Upper lobe of left lung (tissue), 6 donors: ENCODE measurements around the gene ABCB11. TPM values are rescaled to one million over a fixed set of nuclear protein-coding genes. Genes with fewer than 3 reads are reported as not detected.
"Not testable (repeated sequence)": the region's sequence is repeated elsewhere in the genome, so short reads cannot be mapped to it uniquely, and the experiment has no call there.

Experiments used
- ATAC-seq, 2 donors: fragments of 200-7000 bp; cut with Tn5 transposase; one replicate each; pipeline ENCODE4 v1.9.1; 2022; ENCODE audit warnings: mild to moderate bottlenecking in 2 of 2, moderate library complexity in 2 of 2; ENCODE audit not compliant: low FRiP score in 2 of 2
- DNase-seq, 2 donors: peaks; one replicate each; pipeline ENCODE4 v3.0.0-alpha.2; 2019 to 2020
- H3K27ac ChIP-seq, 4 donors: fragments of 200-600 bp; sonication (generic); one replicate each; pipeline ENCODE4 v1.5.1; 2016 to 2019
- H3K27me3 ChIP-seq, 4 donors: fragments of 200-600 bp; sonication (generic); one replicate each; pipeline ENCODE4 v1.5.1; 2017 to 2019
- H3K36me3 ChIP-seq, 4 donors: fragments of 200-600 bp; sonication (generic); one replicate each; pipeline ENCODE4 v1.5.1; 2016 to 2019
- H3K4me1 ChIP-seq, 4 donors: fragments of 200-600 bp; sonication (generic); one replicate each; pipeline ENCODE4 v1.5.1; 2018 to 2019
- H3K4me3 ChIP-seq, 4 donors: fragments of 200-600 bp; sonication (generic); one replicate each; pipeline ENCODE4 v1.5.1; 2017 to 2019; ENCODE audit warnings: mild to moderate bottlenecking in 2 of 4, moderate library complexity in 1 of 4
- H3K9me3 ChIP-seq, 4 donors: fragments of 200-600 bp; sonication (generic); one replicate each; pipeline ENCODE4 v1.5.1; 2018 to 2019
- EP300 ChIP-seq, 4 donors: sonication (generic); formaldehyde crosslinking; IDR thresholded peaks; one replicate each; pipeline ENCODE4 v1.5.1; 2017; ENCODE audit warnings: antibody characterized with exemption in 4 of 4, control low read depth in 2 of 4
- POLR2A ChIP-seq, 4 donors: fragments of 450-650 bp; IDR thresholded peaks; one replicate each; pipeline ENCODE4 v1.5.1; 2016 to 2017; ENCODE audit warnings: antibody characterized with exemption in 4 of 4, mild to moderate bottlenecking in 2 of 4
- POLR2AphosphoS5 ChIP-seq, 2 donors: sonication (generic); formaldehyde crosslinking; IDR thresholded peaks; one replicate each; pipeline ENCODE4 v1.5.1; 2017; ENCODE audit warnings: antibody characterized with exemption in 2 of 2
- WGBS, 2 donors: methylation state at CpG; one replicate each; pipeline ENCODE4 v1.1.5; 2017 to 2018; 5-methylcytosine and 5-hydroxymethylcytosine counted together
- total RNA-seq, 6 donors: library from RNA; depleted of rRNA in 4 of 6; stranded (reverse); fragments of >200 nt in 4 of 6; gene quantifications; one replicate each; pipeline versions ENCODE4 v1.1.0 to v1.2.1, GENCODE V29; 2016 to 2021
- TF ChIP-seq, protein P1 (sequence below), 6 experiments: fragments of 450-650 bp in 4 of 6; fragments of 200-600 bp in 2 of 6; sonication (generic) in 2 of 6; IDR thresholded peaks; one replicate each; pipeline ENCODE4 v1.5.1; 2016 to 2019; ENCODE audit warnings: antibody characterized with exemption in 6 of 6
- donor health status: DM: no; HTN: no; CAD: no; lungs with moderate emphysema.
- donor health status: DM: no; HTN: yes; CAD: no; lungs with severe emphysema.

The ABCB11 gene
- total RNA-seq, 6 donors from 2014 or later, result 0.03 to 3.6 TPM; not detected in 4

DNA sequence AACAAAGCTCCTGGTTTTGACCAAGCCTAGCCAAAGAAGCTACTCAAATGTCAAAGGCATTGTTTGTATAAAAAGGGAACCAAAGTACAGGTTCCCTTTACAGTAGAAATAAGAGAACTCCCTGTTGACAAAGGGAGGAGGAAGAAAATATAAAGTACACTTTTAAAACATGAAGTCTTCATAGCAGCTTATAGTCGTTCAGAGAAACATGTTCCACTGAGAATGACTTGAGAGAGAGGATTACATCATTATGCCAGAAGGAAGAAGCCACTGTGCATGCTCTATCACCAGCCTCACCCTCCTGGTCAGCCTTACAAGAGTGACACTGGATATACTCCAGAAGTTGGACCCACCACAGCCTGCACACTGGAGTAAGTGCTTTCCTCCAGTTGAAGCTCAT lies 35.8 kb upstream of the ABCB11 start:
- Histone ChIP-seq H3K9me3 (no peaks in the 10 kb centered on the region), H3K27ac (peak overlapping the region in 2 of 4 donors; percentile 26 to 56), H3K27me3 (no peaks in the 10 kb centered on the region), H3K36me3 (no peaks in the 10 kb centered on the region), H3K4me3 (no peak overlapping the region), H3K4me1 (no peaks in the 10 kb centered on the region)
- no peak for DNase-seq
- 11 to 47% methylated on average over 1 of the region's 1 CpG for WGBS, 2 donors
- peak in 1 of 2 donors; percentile 45 for ATAC-seq
- TF ChIP-seq POLR2A (IDR thresholded peaks at IDR 0.05) (no peak), POLR2AphosphoS5 (IDR thresholded peaks at IDR 0.05) (no peak), EP300 (IDR thresholded peaks at IDR 0.05) (no peak)
- TF ChIP-seq, protein P1, sequence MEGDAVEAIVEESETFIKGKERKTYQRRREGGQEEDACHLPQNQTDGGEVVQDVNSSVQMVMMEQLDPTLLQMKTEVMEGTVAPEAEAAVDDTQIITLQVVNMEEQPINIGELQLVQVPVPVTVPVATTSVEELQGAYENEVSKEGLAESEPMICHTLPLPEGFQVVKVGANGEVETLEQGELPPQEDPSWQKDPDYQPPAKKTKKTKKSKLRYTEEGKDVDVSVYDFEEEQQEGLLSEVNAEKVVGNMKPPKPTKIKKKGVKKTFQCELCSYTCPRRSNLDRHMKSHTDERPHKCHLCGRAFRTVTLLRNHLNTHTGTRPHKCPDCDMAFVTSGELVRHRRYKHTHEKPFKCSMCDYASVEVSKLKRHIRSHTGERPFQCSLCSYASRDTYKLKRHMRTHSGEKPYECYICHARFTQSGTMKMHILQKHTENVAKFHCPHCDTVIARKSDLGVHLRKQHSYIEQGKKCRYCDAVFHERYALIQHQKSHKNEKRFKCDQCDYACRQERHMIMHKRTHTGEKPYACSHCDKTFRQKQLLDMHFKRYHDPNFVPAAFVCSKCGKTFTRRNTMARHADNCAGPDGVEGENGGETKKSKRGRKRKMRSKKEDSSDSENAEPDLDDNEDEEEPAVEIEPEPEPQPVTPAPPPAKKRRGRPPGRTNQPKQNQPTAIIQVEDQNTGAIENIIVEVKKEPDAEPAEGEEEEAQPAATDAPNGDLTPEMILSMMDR (IDR thresholded peaks at IDR 0.05), result no peak

DNA sequence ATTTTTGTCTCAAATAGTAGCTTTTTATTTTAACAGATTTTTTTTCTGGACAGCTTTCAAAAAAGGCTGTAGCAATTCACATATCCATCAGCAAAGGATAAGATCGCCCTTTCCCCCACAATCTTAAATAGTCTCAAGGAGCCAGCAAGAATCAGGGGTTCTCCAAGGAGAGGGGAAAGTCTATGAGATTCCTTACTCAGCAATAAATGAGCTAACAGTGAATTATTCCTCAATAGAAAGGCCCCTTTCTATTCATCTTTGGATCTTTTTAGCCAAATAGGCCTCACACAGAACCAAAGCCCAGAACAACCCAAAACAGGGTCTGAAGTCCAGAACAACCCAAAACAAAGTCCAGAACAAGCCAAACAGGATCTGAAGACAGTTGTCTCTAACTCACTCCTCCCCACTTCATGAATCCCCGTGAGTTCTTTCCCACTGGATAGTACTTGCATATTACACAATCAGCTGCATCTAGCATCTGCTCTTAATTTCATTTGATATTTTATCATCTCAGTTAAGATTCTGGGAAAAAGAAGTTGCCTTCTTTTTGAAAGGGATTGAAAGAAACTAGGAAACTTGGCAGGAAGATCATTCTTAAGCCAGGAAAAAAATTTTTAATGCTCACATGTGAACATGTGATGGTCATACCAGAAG lies 34.9 kb upstream of the ABCB11 start:
- TF ChIP-seq POLR2AphosphoS5 (IDR thresholded peaks at IDR 0.05), result no peak
- TF ChIP-seq, protein P1 (IDR thresholded peaks at IDR 0.05), result no peak
- TF ChIP-seq POLR2A (IDR thresholded peaks at IDR 0.05), result no peak
- TF ChIP-seq EP300 (IDR thresholded peaks at IDR 0.05), result no peak
- Histone ChIP-seq H3K27ac (peak overlapping the region in 1 of 4 donors; percentile 25), H3K9me3 (no peaks in the 10 kb centered on the region), H3K27me3 (no peaks in the 10 kb centered on the region), H3K4me3 (no peak overlapping the region), H3K36me3 (no peaks in the 10 kb centered on the region), H3K4me1 (no peaks in the 10 kb centered on the region)
- ATAC-seq, result peak in 1 of 2 donors; percentile 61
- DNase-seq, result no peak
- 81 to 83% methylated on average over 2 of the region's 2 CpGs for WGBS, 2 donors

DNA sequence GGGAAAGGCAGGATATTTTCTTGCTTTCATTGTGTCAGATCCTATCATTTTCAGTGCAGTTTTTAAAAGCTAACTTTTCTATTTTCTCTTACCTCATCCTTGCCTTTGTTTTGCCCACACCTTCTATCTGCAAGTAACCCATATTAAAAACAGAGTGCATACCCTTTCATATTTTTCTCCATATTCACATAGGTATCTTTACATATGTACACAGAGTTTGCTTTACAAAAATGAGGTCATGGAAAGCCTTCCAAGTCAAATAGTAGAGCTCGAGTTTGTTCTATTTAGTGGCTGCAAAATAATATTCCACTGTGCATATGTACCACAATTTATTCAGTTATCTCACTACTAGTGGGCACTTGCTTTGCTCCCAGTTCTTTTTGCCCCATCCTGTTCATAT lies 34.3 kb upstream of the ABCB11 start:
- 57 to 58% methylated on average over 1 of the region's 1 CpG for WGBS, 2 donors
- Histone ChIP-seq H3K9me3 (no peaks in the 10 kb centered on the region), H3K4me1 (no peaks in the 10 kb centered on the region), H3K4me3 (no peak overlapping the region), H3K27ac (no peak overlapping the region), H3K36me3 (no peaks in the 10 kb centered on the region), H3K27me3 (no peaks in the 10 kb centered on the region)
- DNase-seq, result no peak
- ATAC-seq, result no peak
- no peak for TF ChIP-seq POLR2AphosphoS5 (IDR thresholded peaks at IDR 0.05)
- TF ChIP-seq, protein P1 (IDR thresholded peaks at IDR 0.05), result no peak

DNA sequence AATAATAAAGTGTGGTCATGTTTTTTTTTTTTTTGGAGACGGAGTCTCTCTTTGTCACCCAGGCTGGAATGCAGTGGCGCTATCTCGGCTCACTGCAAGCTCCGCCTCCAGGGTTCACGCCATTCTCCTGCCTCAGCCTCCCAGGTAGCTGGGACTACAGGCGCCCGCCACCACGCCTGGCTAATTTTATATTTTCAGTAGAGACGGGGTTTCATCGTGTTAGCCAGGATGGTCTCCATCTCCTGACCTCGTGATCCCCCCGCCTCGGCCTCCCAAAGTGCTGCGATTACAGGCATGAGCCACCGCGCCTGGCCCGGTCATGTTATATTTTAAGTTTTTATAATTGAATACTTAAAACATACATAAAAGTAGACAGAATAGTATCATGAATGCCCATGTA lies 33.1 kb upstream of the ABCB11 start:
- not testable (repeated sequence) for H3K27me3 ChIP-seq, H3K27ac ChIP-seq, H3K9me3 ChIP-seq, H3K36me3 ChIP-seq, H3K4me3 ChIP-seq, H3K4me1 ChIP-seq, ATAC-seq
- DNase-seq, result peak in 1 of 2 donors; percentile 13
- WGBS, 2 donors, result 94 to 96% methylated on average over 17 of the region's 17 CpGs

DNA sequence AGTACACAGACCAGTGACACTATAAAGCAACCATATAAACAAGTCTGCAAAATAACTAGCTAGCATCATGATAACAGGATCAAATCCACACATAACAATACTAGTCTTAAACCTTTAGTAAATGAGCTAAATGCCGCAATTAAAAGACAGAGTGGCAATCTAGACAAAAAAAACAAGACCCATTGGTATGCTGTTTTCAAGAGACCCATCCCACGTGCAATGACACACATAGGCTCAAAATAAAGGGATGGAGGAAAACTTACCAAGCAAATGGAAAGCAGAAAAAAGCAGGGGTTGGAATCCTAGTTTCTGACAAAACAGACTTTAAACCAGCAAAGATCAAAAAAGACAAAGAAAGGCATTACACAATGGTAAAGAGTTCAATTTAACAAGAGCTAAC lies 23.5 kb upstream of the ABCB11 start:
- H3K27ac ChIP-seq, H3K36me3 ChIP-seq, DNase-seq, H3K4me1 ChIP-seq, ATAC-seq, H3K27me3 ChIP-seq, H3K4me3 ChIP-seq: not testable (repeated sequence)
- WGBS, 2 donors, result 85 to 92% methylated on average over 2 of the region's 2 CpGs
- peaks cover 0 to 18% (median 7%) of the 10 kb centered on the region in 4 donors for H3K9me3 ChIP-seq

DNA sequence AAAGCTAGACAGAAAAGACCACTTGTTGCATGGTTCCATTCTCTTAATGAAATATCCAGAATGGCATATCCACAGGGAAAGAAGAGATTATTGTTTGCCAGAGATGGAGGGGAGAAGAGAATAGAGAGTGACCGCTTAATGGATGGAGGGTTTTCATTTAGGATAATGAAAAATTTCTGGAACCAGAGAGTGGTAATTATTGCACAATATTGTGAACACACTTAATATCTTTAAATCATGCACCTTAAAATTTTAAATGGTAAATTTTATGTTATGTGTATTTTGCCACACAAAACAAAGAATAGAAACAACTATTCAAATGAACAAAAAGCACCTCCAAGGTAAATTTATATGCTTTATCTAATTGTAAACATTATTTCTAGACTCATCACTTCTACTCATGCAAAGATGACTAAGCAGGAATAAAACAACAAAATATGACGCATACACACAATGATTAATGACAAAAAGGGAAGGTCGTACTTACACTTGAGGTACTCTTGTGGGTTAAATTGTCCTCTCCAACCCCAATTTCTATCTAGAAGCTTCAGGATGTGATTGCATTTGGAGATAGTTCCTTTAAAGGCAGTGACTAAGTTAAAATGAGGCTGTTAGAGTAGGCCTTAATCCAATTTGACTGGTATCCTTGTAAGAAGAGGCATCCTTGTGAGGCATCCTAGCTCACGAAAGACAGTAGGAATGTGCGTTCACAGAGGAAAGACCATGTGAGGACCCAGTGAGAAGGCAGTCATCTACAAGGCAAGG lies 19.5 kb upstream of the ABCB11 start:
- TF ChIP-seq POLR2AphosphoS5 (IDR thresholded peaks at IDR 0.05) (no peak), POLR2A (IDR thresholded peaks at IDR 0.05) (no peak), EP300 (IDR thresholded peaks at IDR 0.05) (no peak)
- TF ChIP-seq, protein P1 (IDR thresholded peaks at IDR 0.05), result no peak
- DNase-seq, result no peak
- no peaks in the 10 kb centered on the region for H3K36me3 ChIP-seq
- no peaks in the 10 kb centered on the region for H3K27me3 ChIP-seq
- WGBS, 2 donors, result 68 to 85% methylated on average over 5 of the region's 5 CpGs
- no peak overlapping the region for H3K4me3 ChIP-seq
- peaks cover 0 to 12% (median 7%) of the 10 kb centered on the region in 4 donors for H3K9me3 ChIP-seq
- H3K4me1 ChIP-seq, result no peaks in the 10 kb centered on the region
- no peak overlapping the region for H3K27ac ChIP-seq
- no peak for ATAC-seq
